Smooth muscle cell (in vitro differentiated cells): ENCODE results near the gene REP15. TPM values are rescaled to one million over a fixed set of nuclear protein-coding genes. Genes with fewer than 3 reads are reported as not detected.

ENCODE experiments used
- DNase-seq: peaks from one replicate; lab custom pipeline; 2025; ENCODE audit not compliant: unreplicated experiment; lab: John Stamatoyannopoulos, UW
- H2AFZ ChIP-seq: fragments of 200-600 bp; sonication (generic); 2 replicates; pipeline ENCODE4 v1.6.0; 2016; ENCODE audit warnings: antibody characterized with exemption, low read depth, mild to moderate bottlenecking
- H3F3A ChIP-seq: fragments of 200-600 bp; sonication (generic); 2 replicates; pipeline ENCODE4 v1.6.0; 2017; ENCODE audit warnings: antibody characterized with exemption, low read depth
- H3K27ac ChIP-seq: fragments of 200-600 bp; sonication (generic); 2 replicates; pipeline ENCODE4 v1.5.1; 2016; ENCODE audit warnings: low read depth, mild to moderate bottlenecking
- H3K27me3 ChIP-seq: fragments of 200-600 bp; sonication (generic); 2 replicates; pipeline ENCODE4 v1.6.1; 2016; ENCODE audit warnings: low read depth, mild to moderate bottlenecking
- H3K36me3 ChIP-seq: fragments of 200-600 bp; sonication (generic); 2 replicates; pipeline ENCODE4 v1.5.1; 2016; ENCODE audit warnings: low read depth
- H3K4me1 ChIP-seq: fragments of 200-600 bp; sonication (generic); 2 replicates; pipeline ENCODE4 v1.5.1; 2016; ENCODE audit warnings: low read depth
- H3K4me2 ChIP-seq: fragments of 200-600 bp; sonication (generic); 2 replicates; pipeline ENCODE4 v1.6.0; 2016; ENCODE audit warnings: mild to moderate bottlenecking
- H3K4me3 ChIP-seq: fragments of 200-600 bp; sonication (generic); 2 replicates; pipeline ENCODE4 v1.5.1; 2016; ENCODE audit warnings: mild to moderate bottlenecking
- H3K79me2 ChIP-seq: fragments of 200-600 bp; sonication (generic); 2 replicates; pipeline ENCODE4 v1.6.0; 2016; ENCODE audit warnings: low read depth, mild to moderate bottlenecking
- H3K9ac ChIP-seq: fragments of 200-600 bp; sonication (generic); 2 replicates; pipeline ENCODE4 v1.6.0; 2016; ENCODE audit warnings: low read depth
- H3K9me3 ChIP-seq: fragments of 200-600 bp; sonication (generic); replicated peaks from 2 replicates; pipeline ENCODE4 v1.5.1; 2016; ENCODE audit warnings: low read depth
- H4K20me1 ChIP-seq: fragments of 200-600 bp; sonication (generic); 2 replicates; pipeline ENCODE4 v1.6.0; 2016; ENCODE audit warnings: low read depth
- CTCF ChIP-seq: fragments of 200-600 bp; sonication (generic); IDR thresholded peaks from 2 replicates; pipeline ENCODE4 v1.5.1; 2017; ENCODE audit warnings: borderline replicate concordance, mild to moderate bottlenecking, antibody characterized with exemption; ENCODE audit not compliant: insufficient read depth, poor library complexity, severe bottlenecking
- WGBS: methylation state at CpG from one replicate; pipeline ENCODE4 v1.1.7; 2016; ENCODE audit warnings: low lambda C conversion rate; 5-methylcytosine and 5-hydroxymethylcytosine counted together
- polyA plus RNA-seq: library from polyadenylated mRNA; unstranded; fragments of >200 nt; fragmentation: Nextera tagmentation; extraction: Ambion mirVana; gene quantifications from 2 replicates; pipeline ENCODE4 v1.2.1, GENCODE V29; 2016
- total RNA-seq: library from RNA; depleted of rRNA; stranded (reverse); fragments of >200 nt; gene quantifications from 2 replicates; pipeline ENCODE4 v1.2.3, GENCODE V29; 2014

Gene REP15
- total and polyA plus RNA-seq, 2 experiments from 2014 or later, result 0.47 to 1.7 TPM

GRCh38 chr12:27703720-27704452 lies 7.6 kb downstream of the REP15 start:
- WGBS, result 15% methylated on average over 4 of the region's 4 CpGs

GRCh38 chr12:27705263-27705662 lies 9.0 kb downstream of the REP15 start:
- Histone ChIP-seq H3K9me3 (no peaks in the 10 kb centered on the region), H3K79me2 (no peaks in the 10 kb centered on the region), H3F3A (no peaks in the 10 kb centered on the region), H3K4me2 (no peak overlapping the region), H2AFZ (no peak overlapping the region), H3K4me3 (no peak overlapping the region), H3K4me1 (no peaks in the 10 kb centered on the region), H3K27ac (no peak overlapping the region), H3K9ac (no peak overlapping the region), H4K20me1 (no peaks in the 10 kb centered on the region), H3K36me3 (no peaks in the 10 kb centered on the region), H3K27me3 (no peaks in the 10 kb centered on the region)
- no peak for DNase-seq
- no peak for TF ChIP-seq CTCF
- WGBS, result 82% methylated on average over 8 of the region's 8 CpGs

More at GRCh38 chr12:27703720-27704452, 7.6 kb downstream of the REP15 start:
- DNase-seq, result peak; percentile 5
- no peak overlapping the region for H3K9ac ChIP-seq
- peak; percentile 89 for TF ChIP-seq CTCF
- no peak overlapping the region for H3K4me2 ChIP-seq
- H3K9me3 ChIP-seq, result no peaks in the 10 kb centered on the region
- no peak overlapping the region for H2AFZ ChIP-seq
- no peaks in the 10 kb centered on the region for H3K36me3 ChIP-seq
- no peaks in the 10 kb centered on the region for H4K20me1 ChIP-seq
- H3K4me1 ChIP-seq, result no peaks in the 10 kb centered on the region
- H3K4me3 ChIP-seq, result no peak overlapping the region
- no peaks in the 10 kb centered on the region for H3F3A ChIP-seq
- H3K27me3 ChIP-seq, result no peaks in the 10 kb centered on the region
- H3K79me2 ChIP-seq, result no peaks in the 10 kb centered on the region
- no peak overlapping the region for H3K27ac ChIP-seq

- no peak for TF ChIP-seq CTCF
- Histone ChIP-seq H3K36me3 (no peaks in the 10 kb centered on the region), H3K27ac (no peak overlapping the region), H3F3A (no peaks in the 10 kb centered on the region), H2AFZ (no peak overlapping the region), H4K20me1 (peaks cover 1% of the 10 kb centered on the region), H3K4me3 (no peak overlapping the region), H3K79me2 (peaks cover 16% of the 10 kb centered on the region), H3K9me3 (no peaks in the 10 kb centered on the region), H3K27me3 (no peaks in the 10 kb centered on the region), H3K4me1 (peaks cover 8% of the 10 kb centered on the region), H3K4me2 (no peak overlapping the region), H3K9ac (no peak overlapping the region)
- no peak for DNase-seq
- 98% methylated on average over 2 of the region's 2 CpGs for WGBS
Observed at GRCh38 chr12:27707216-27707615, 11.0 kb downstream of the REP15 start.
